Kasumi-1 (cell line): ENCODE measurements around the gene FAM135A.

Source experiments
- DNase-seq, 2 experiments: peaks; one replicate each; lab custom pipeline; 2025; lab: John Stamatoyannopoulos, UW

The FAM135A gene

DNA sequence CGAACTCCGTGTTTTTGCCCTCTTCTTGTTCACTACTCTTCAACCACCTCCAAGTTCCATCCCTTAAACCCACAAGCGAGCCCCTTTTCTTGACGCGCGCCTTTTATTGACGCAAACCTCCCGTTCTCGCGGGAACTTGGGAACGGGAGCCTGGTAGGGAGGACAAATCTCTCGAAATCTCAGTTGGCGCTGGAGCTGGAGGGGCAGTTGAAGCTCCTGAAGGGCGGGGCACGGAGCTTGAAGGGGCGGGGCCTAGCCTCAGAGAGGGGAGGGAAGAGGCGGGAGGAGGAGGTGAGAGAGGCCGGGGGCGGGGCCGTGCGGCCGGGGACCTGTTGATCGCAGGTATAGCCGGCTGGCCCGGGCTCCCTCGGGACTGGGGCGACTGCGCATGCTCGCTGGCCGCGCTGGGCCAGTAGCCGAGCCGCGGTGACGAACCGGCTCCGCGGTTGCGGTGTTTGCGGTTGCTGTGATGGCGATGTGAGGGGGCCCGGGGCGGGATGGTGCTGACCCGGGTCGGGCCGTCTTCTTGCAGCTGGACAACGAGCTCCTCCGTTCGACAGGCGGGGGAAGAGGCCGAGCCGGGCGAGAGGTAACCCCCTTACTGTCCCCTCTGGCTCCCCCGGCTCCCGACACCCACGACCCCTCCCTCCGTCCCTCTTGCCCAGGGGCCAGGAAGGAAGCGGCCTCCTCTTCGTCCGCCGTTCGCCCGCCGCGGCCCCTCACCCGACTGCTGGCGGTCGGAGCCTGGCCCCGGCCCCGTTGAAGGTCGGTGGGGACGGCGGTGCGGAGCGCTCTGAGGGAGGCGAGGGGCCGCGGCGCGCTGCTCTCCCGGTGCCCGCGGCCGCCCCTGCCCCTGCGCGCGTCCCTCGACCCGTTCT, at the start of gene FAM135A:
Gene FAM135A (plus strand): TSS at position 395 of the 878 bp plus-strand sequence. CDS start 14,835 bp downstream, outside the sequence.
- peak; percentile 96 to 97 for DNase-seq

DNA sequence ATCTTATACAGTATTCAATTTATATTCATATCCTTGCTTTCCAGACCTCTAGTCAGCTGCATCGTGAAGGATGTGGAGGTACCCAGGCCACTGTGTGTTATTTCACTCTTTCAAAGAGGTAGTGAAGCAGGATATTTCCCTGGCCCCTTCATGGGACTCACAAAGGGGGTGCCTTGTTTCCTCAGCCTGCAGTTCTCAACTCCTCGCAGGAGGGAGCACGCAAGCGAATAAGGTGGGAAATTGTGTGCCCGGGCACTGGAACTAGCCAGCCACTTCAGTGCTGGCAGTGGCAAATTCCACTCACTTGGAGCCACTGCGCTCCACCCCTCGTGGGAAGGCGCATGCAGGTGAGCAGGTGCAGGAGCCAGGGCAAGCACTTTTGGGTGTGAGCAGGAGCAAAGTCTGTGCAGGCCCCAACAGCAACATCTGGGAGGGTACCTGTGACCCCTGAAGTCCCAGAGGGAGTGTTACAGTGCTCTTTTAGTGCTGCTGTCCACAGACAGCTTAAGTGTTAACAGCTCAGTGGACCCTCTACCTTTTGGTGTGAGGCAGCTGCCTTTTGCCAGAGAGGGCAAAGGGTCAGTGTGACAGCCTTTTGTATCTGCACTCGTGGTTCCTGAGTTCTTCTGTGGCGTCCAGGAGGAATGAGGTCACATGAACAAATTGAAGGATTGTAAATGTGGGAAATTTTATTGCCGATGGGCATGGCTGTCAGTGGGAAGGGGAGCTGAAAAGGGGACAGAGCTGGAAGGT, 49.4 kb upstream of the FAM135A start:
- no peak for DNase-seq

DNA sequence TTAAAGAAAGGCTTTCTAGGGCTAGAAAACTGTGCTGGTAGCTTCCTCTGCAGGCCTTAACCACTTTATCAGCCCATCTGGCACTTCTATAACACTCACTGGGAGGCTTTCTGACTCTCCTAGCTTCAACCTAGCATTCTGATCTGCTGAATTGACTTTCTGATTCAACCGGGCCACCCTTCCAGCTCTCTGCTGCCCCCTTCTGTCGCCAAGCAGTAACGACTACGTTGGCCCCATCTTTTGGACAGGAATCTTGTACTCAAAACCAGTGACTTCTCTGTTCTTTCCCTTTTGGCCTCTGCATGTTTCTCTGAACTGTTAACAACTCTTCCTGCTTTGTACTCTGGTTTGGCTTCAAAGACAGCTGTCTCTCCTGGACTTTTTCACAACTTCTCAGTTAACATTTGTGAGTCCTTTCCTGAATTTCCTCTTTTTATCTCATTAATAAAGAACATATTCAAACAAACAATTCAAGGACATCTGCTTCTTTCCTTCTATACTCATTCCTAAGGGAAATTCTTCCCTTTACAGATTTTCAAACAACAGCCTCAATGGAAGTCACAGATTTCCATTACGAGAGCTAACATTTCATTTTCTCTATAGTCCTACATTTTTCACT, 43.9 kb upstream of the FAM135A start:
- DNase-seq = peak; percentile 74 to 83

DNA sequence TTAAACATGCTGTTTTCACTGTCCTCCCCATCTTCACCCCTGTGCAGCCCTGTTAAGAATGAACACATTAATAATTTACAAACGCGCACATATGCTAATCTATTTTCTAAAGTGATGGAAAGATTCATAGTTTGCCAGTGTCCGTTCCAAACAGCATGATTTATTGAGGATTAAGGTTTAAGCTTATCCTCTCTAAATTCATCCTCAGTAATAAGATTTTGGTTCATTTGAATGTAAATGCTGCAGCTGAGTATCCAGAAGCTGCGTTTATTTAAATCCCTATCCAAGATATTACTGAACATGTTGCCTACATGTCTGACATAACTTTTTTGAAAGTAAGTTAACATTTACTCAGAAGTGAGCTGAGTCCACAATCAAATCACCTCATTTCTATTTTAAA, 42.8 kb upstream of the FAM135A start:
- DNase-seq = no peak

DNA sequence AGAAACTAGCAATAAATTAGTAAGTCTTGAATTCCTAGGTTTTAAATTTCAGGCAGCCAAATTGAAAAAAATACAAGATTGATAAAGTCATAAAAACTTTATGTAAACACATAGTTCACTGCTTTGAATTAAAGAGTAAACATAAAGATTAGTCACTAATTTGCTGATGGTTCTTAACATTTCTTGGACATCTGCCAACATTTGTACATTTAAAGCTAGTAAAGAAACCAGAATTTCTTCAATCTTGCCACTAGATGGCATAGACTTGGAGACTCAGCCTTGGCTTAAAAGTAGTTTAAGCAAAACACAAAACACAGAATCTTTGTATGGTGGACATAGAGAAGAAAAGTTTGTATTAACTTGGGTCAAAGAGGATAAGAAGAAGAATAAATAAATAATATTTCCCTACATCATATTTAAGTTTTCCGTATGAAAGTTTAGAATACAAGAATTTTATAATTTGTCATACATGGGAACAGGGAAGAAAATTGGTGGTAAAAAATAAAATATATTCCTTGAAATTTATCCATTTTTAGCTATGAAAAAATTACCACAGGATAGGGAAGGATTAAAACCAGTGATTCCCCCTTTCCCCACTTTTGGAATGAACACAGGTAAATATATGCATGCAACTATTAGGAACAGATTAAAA, 41.7 kb upstream of the FAM135A start:
- DNase-seq = peak; percentile 82 to 92

DNA sequence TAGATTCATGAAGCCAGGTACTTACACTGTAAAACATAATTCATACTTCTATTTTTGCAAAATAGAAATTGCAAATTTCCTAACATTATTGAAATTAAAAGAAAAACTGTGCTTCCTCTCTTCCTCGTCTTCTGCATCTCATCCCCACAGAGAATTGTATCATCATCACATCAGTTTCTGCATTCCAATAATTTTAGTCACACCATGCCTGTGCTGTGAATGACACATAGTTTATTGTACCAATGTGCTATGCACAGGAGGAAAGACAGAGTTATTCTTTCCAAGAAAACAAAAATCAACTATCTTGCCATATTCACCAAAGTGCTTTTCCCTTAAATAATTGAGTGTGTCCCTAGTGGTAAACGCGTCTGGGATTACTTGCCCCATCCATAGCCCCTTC, 38.1 kb upstream of the FAM135A start:
- no peak for DNase-seq

DNA sequence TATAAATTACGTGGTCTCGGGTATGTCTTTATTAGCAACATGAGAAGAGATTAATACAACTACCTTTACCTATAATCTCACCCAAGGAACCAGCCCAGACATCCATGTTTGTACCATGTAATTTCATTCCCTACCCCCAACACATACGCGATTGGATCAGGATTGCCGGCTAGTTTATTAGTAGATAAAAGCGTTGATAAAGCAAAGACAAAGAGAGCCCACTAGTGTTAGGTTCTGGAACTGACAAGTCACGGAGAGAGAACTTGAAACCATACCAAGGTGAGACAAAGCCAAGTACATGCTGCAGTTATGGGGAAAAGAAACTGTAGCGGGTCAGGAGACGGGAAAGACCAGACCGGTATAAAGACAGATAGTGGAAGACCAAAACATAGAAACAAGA, 37.4 kb upstream of the FAM135A start:
- DNase-seq = peak in 1 of 2 experiments; percentile 16

DNA sequence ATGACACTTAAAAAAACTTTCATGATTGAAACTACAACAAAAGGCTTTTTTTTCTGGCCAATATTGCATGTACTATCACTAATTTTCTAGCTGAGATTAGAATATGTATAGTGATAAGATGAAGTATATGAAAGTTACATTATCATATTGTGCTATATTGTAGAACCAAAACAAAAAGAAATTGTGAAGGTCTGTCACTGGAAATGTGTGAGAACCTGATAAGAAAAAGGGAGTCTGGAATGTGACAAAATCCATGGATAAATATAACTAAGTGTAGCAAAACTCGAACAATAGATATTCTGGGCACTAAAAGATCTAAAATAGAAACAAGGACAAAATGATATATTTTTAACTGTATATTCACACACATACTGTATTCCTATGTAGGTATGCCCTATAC, 36.7 kb upstream of the FAM135A start:
- no peak for DNase-seq

DNA sequence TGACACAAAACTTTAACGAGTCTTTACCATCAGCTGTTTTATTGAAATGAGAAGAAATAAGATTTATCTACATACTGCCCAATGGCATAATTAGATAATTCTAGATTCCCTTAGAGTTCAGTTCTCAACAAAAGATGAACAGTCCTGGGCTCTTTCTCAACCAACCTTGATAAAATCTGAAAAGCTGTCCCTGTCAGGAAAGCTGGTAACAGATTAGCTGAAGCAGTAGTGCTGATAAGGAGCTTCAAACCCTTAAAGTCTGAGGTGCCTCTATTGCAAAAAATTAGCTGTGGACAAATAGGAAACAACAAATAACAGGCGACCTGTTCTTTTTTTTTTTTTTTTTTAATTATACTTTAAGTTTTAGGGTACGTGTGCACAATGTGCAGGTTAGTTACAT, 35.9 kb upstream of the FAM135A start:
- no peak for DNase-seq

DNA sequence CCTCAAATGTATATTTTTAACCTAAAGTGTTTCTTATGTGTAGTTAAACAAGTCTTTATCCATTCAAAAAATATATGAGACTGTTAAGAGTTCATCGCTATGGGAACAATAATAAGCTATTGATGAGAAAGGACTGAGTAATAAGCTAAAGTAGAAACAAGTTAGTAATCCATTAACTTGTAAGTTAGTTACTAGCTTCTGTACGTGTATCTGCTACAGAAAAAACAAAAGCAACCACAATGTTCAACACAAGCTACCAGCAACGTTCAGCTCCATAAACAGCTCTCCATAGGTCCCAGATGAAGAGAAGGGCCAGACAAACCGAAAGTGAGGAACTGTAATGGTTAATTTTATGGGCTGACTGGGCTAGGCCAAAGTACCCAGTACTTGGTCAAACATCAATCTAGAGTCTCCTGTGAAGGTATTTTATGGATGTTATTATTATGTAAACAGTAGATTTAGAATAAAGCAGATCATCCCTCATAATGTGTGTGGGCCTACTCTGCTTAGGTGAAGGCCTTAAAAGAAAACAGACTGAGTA, 33.8 kb upstream of the FAM135A start:
- DNase-seq = no peak

DNA sequence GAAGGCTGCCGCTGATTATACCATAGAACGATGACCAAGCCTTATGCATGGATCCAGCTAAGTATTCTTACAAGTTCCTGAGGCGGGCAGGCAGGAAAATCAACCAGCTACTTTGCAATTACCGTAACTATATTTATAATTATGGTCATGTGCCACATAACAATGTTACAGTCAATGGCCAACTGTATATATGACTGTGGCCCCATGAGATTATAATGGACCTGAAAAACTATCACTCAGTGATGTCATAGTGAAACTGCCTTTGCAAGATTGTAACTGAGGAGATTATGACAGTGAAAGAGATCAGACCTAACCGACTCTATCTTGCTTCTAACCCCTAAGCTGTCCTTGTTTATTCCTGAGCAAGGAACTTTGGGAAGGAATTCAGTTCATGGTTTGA, 33.1 kb upstream of the FAM135A start:
- no peak for DNase-seq

DNA sequence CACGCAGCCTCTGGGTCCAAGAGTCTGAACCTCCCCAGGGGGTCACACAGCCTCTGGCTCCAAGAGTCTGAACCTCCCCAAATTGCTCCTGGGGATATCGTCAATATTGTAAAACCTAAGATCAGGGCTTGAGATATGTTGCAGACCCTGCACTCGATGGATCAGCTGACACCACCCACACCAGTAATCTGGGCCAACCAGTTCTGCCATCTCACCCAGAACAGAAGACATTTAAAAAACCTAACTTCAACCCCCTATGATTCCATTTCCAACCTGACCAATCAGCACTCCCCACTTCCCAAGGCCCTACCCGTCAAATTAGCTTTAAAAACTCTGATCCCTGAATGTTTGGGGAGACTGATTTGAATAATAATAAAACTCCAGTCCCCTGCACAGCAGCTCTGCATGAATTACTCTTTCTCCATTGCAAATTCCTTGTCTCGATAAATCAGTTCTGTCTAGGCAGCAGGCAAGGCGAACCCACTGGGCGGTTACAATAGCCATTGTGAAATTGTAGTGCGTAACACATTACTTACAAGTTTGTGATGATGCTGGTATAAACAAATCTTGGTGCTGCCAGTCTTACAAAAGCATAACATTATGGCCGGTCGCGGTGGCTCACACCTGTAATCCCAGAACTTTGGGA, 32.4 kb upstream of the FAM135A start:
- no peak for DNase-seq

DNA sequence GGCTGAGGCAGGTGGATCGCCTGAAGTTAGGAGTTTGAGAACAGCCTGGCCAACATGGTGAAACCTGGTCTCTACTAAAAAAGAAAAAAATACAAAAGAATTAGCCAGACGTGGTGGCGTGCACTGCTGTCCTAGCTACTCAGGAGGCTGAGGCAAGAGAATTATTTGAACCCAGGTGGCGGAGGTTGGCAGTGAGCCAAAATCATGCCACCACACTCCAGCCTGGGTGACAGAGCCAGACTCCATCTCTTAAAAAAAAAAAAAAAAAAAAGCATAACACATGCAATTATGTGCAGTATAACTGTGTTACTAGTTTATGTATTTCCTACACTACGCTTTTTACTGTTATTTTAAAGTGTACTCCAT, 31.9 kb upstream of the FAM135A start:
- no peak for DNase-seq

DNA sequence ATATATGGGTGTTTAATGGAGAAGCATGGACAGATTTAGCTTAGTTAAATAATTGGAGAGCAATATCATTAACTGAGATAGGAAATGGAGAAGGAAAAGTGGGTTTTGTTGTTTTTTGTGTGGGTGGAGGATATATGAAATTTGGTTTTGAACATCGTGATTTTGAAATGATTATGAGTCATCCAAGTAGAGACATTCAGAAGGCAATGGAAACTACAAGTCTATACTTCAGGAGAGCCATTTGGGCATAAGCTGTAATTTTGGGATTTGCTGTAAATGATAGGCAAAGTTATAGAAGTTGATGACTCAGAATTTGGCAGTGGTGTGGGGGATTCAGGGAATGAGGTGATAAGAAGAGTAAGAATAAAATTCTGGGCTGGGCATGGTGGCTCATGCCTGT, 27.4 kb upstream of the FAM135A start:
- no peak for DNase-seq

DNA sequence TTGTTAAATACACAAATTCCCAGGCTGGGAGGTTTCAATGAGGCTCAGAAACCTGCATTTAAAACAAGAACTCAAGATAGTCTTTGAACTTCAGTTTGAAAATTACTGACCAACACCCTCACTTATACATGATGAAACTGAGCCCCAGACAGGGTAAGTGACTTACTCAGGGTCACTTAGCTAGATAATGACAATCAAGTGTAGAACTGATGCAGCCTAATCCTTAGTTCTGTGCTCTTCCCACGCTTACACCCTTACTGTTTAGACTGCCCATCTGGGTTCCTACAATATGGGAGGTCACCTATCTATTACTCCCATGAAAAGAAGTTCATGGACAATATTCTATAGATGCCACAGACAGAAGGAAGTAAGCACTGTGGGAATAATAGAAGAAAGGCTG, 24.5 kb upstream of the FAM135A start:
- DNase-seq = no peak

DNA sequence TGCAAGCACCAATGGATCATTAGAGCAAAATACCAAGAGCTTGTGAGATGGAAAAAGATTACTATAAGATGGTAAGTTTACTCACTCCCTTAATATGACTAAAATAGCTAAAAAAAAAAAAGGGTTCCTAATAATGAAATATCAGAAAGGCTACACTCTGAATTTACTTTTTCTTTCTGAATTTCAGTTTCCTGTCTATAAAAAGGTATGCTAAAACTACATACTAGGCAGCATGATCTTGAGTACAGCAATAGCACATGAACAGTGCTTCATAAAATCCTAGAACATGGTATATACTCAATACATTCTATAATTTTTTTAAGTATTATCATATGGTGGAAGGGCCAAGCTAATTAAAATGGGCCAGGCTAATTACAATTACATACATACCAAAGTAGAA, 24.0 kb upstream of the FAM135A start:
- no peak for DNase-seq

DNA sequence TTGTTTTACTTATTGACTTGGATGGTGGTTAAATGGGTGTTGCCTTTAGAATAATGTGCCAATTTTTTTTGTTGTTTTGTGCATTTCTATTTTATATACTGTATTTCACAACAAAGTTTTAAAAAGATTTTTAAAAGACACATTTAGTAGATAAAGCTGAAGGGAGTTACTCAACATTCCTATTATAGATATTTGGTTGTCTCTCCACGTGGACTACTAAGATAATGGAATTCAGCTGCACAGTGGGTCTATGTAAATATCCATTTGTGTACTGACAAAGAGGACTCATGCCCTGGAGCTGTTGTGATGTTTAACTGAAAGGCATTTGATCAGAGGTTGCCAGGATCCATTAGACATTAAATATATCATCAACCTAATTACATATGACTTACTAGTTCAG, 23.2 kb upstream of the FAM135A start:
- DNase-seq = no peak

DNA sequence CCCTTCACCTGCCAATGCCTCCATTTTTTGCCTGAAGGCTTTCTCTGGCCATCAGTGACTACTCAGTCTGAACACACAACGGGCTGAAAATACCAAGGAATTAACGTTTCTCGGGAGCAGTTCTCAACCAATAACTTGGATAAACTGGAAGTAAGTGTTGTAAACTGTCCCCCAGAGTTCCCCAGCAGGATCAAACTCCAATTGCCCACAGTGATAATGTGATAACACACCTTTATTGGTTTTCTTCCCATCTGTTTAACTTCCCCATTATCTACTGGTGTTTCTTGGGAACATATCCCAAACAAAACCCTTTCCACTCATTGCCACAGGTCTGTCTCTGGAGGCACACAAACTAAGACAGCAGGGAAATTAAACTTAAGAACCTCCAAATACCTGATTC, 21.8 kb upstream of the FAM135A start:
- DNase-seq = no peak

DNA sequence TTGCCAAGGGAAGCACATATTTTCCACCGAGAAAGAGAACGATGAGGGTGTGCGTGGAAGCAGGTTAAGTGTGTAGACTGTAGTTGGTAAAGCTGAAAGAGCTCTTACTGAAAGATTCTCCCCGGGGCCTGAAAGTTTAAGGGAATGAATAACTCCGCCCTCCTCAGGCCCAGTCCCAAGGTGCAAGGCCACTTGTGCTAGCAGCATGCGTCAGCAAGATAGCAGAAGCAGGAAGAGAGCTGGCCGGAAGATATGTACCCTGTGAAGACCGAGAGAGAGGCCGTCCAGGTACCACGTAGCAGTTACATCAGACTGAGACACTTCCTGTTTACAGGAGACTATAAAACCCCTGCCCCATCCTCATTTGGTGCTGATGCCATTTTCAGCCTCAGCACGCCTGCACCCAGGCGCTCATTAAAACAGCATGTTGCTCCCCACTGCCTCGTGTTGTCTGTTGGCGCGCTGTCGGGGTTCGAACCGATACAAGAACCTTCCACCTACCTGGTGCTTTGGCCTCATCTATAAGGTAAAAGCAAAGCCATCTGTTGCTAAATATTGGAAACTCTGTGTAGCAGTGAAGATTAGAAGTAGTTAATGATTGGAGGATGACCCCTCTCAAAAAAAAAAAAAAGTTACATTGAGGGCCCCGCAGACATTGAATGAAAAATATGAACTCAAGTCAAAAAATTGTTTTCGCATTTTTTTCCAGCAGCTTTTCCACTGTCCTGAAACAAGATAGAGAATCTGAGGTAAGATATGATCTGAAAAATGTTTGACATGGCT, 18.6 kb upstream of the FAM135A start:
- DNase-seq = no peak

DNA sequence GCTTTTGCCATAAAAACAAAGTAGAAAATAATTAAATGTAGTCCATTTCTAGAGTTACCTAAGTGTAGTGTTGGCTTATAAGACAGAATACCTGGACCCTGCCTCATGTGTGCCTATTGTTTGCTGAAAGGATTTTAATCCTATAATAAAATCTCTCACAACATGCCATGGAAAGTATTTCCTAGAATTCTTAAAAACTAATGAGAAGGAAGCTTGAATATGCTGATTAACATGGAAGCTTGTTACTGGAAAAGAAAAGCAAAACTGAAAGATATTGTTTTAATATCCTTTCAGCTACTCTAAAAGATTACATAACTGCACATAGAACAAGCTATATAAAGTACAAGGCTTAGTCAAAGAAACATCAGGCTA, 18.0 kb upstream of the FAM135A start:
- DNase-seq = no peak

DNA sequence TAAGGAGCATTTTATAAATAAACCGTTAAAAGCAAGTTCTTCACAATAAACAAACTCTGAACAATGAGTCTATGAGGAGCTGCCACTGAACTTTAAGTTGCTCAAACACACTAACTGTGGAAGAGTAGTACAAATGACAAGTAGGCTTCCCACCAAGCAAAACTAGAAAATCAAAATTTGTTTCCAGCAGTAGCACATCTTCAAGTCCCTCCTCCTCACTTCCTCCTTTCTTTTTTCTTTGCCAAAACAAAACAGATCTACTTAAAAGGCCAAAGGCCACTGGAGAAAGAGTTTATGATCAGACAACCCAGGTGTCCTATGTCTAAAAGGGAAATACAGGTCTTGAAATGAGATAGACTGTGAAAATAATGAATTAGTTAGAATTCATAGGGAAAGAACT, 17.1 kb upstream of the FAM135A start:
- DNase-seq = no peak
